ENCODE data around the gene DPH5. TPM values are rescaled to one million over a fixed set of nuclear protein-coding genes. Genes with fewer than 3 reads are reported as not detected.

The DPH5 gene
- total RNA-seq, 2 donors from 2014 or later = 20.1 to 32.4 TPM

- no peak overlapping the region for H3K4me3 ChIP-seq
- no peak overlapping the region for H3K27ac ChIP-seq
Observed at GRCh38 chr1:100989306-100990077, 36.1 kb downstream of the DPH5 start.

GRCh38 chr1:100988121-100988520 lies 37.5 kb downstream of the DPH5 start:
- Histone ChIP-seq H3K9ac (ENCODE audit: low read depth in 2 of 2, low read length in 2 of 2) (no peak overlapping the region), H3K4me3 (no peak overlapping the region), H3K27me3 (no peaks in the 10 kb centered on the region), H3K27ac (no peak overlapping the region), H3K36me3 (no peaks in the 10 kb centered on the region), H3K9me3 (no peaks in the 10 kb centered on the region), H3K4me1 (no peaks in the 10 kb centered on the region)
- TF ChIP-seq CTCF (IDR thresholded peaks at IDR 0.05) = no peak
- intact Hi-C loops (cut with DNase I) = no loop called here
- no peak for DNase-seq

More at GRCh38 chr1:100989306-100990077, 36.1 kb downstream of the DPH5 start:
- DNase-seq = no peak
- intact Hi-C loops (cut with DNase I) = no loop called here
- Histone ChIP-seq H3K4me1 (no peaks in the 10 kb centered on the region), H3K9ac (ENCODE audit: low read depth in 2 of 2, low read length in 2 of 2) (no peak overlapping the region), H3K27me3 (no peaks in the 10 kb centered on the region), H3K9me3 (no peaks in the 10 kb centered on the region), H3K36me3 (no peaks in the 10 kb centered on the region)
- TF ChIP-seq CTCF (IDR thresholded peaks at IDR 0.05) = no peak

GRCh38 chr1:100982793-100983192 lies 42.8 kb downstream of the DPH5 start:
- H3K27ac ChIP-seq = no peak overlapping the region
- no peaks in the 10 kb centered on the region for H3K27me3 ChIP-seq
- no peaks in the 10 kb centered on the region for H3K36me3 ChIP-seq
- no peaks in the 10 kb centered on the region for H3K4me1 ChIP-seq
- H3K4me3 ChIP-seq = no peak overlapping the region
- DNase-seq = no peak
- no peak overlapping the region for H3K9ac ChIP-seq (ENCODE audit: low read depth in 2 of 2, low read length in 2 of 2)
- no peaks in the 10 kb centered on the region for H3K9me3 ChIP-seq
- intact Hi-C loops (cut with DNase I) = no loop called here
- no peak for TF ChIP-seq CTCF (IDR thresholded peaks at IDR 0.05)

GRCh38 chr1:100979631-100980030 lies 46.0 kb downstream of the DPH5 start:
- DNase-seq = no peak
- intact Hi-C loops (cut with DNase I) = no loop called here
- no peak for TF ChIP-seq CTCF (IDR thresholded peaks at IDR 0.05)
- Histone ChIP-seq H3K4me1 (no peaks in the 10 kb centered on the region), H3K9me3 (no peaks in the 10 kb centered on the region), H3K4me3 (no peak overlapping the region), H3K9ac (ENCODE audit: low read depth in 2 of 2, low read length in 2 of 2) (no peak overlapping the region), H3K27me3 (no peaks in the 10 kb centered on the region), H3K36me3 (peaks cover 5% of the 10 kb centered on the region), H3K27ac (no peak overlapping the region)

- no peak overlapping the region for H3K4me3 ChIP-seq
- H3K36me3 ChIP-seq = peaks cover 5% of the 10 kb centered on the region
- no peak for TF ChIP-seq CTCF (IDR thresholded peaks at IDR 0.05)
- intact Hi-C loops (cut with DNase I) = no loop called here
- no peak for DNase-seq
- no peak overlapping the region for H3K9ac ChIP-seq (ENCODE audit: low read depth in 2 of 2, low read length in 2 of 2)
- no peaks in the 10 kb centered on the region for H3K27me3 ChIP-seq
- no peaks in the 10 kb centered on the region for H3K9me3 ChIP-seq
- no peaks in the 10 kb centered on the region for H3K4me1 ChIP-seq
- no peak overlapping the region for H3K27ac ChIP-seq
Observed at GRCh38 chr1:100976936-100977335, 48.6 kb downstream of the DPH5 start.

Measured in colonic mucosa (tissue), 4 donors.